ENCODE measurements around the gene NSMF.

Gene NSMF, protein sequence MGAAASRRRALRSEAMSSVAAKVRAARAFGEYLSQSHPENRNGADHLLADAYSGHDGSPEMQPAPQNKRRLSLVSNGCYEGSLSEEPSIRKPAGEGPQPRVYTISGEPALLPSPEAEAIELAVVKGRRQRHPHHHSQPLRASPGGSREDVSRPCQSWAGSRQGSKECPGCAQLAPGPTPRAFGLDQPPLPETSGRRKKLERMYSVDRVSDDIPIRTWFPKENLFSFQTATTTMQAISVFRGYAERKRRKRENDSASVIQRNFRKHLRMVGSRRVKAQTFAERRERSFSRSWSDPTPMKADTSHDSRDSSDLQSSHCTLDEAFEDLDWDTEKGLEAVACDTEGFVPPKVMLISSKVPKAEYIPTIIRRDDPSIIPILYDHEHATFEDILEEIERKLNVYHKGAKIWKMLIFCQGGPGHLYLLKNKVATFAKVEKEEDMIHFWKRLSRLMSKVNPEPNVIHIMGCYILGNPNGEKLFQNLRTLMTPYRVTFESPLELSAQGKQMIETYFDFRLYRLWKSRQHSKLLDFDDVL

DNA sequence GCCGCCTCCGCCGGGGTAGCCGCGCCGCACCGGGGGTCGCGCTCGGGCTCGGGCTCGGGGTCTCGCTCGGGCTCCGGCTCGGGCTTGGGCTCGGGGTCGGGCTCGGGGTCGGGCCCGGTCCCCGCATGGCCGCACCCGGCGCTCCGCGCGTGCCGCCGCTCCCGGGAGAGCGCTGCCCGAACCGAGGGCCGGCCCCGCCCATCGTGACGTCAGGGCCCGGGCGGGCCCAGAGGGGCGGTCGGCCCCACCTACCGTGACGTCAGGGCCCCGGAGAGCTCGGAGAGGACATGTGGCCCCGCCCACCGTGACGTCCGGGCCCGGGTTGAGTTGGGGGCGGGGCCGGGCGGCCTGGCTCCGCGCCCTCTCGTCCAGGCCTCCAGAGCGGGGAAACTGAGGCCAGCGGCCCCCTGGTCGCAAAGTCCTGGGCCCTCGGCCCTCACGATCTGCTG, at the start of gene NSMF:
Gene NSMF, minus strand, starts transcription at position 183 of the 449 bp plus-strand sequence. CDS start 232 bp downstream, outside the sequence.
- no peak for FAIRE-seq

DNA sequence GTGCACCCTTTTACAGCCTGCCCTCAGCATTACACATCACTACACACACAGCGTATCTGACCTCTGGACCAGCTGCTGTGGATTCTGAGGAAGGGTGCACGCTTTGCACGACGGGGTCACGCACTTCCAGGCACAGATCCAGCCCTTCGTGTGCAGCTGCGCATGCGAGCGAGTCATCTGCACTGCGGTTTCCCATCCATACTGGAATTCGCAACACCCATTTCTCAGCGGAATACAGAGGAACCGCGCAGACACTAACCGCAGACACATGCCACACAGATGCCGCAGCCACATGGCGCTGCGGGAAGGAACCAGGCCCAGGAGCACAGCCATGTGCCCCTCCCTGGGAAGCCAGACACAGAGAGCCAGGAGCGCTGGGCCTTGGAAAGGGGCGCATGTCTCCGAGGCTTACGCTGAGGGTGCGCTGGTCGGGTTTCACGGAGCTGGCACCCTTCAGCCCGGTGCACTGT, 47.6 kb upstream of the NSMF start:
- no peak for FAIRE-seq

DNA sequence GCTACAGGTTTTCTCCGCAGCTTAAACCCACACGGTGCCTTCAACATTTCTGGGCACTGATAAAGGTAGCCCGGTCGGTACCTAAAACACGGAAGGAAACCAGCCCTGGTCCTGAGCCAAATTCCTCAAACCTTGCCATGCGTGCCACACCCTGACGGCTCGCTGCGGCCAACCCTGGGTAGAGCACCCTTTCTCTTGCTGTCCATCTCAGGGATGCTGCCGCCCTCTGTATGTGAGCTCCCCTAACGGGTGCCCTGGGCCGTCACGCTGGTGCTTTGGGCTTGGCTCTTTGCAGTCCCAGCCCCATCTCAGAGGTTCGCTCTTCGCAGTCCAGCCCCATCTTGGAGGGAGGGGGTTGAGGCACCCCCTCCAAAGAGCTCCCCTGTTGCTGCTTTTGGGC, 47.1 kb upstream of the NSMF start:
- FAIRE-seq = no peak

DNA sequence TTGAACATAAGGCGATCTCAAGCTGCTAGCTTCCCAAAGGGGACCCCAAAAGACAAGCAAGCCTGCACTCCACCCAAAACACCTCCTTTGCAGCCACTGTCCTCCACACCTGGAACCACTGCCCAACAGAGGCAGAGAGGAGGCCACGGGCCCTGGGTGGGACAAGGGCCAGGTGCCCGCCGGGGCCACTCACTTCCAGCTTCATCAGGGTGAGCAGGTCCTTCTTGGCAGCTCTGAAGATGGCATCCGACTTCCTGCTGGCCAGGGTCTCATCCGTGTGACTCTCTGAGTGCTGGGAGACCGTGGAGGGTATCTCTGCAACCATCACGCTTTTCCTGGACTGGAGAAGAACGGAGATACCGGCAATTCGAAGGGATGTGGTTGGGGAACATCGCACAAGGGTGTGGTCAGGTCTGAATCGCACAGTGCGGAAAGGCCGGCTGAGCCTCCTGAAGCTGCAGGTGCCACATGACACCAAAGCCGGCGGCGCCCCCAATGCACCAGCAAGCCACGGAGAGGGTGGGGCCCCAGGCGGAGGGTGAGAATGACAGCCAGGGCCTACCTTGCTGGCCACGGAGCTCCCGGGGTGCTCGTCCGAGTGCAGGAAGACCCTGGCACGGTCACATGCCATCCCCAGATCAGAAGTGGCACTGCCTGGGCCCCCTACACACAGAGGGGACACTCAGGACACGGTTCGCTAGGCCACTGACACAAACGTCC, 46.4 kb upstream of the NSMF start:
- no peak for FAIRE-seq

DNA sequence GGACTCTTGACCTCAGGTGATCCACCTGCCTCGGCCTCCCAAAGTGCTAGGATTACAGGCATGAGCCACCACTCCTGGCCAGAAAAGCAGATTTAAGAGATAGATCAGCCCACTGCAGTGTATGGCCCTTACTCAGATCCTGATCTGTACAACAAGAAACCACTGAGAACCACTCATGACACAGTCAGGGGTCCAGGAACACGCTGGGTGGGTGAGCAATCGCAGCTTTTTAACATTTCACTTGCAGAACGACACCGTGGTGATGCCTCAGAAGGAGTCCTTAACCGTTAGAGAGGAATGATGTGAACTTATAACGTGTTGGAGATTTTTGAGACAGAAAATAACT, 45.3 kb upstream of the NSMF start:
- no peak for FAIRE-seq

DNA sequence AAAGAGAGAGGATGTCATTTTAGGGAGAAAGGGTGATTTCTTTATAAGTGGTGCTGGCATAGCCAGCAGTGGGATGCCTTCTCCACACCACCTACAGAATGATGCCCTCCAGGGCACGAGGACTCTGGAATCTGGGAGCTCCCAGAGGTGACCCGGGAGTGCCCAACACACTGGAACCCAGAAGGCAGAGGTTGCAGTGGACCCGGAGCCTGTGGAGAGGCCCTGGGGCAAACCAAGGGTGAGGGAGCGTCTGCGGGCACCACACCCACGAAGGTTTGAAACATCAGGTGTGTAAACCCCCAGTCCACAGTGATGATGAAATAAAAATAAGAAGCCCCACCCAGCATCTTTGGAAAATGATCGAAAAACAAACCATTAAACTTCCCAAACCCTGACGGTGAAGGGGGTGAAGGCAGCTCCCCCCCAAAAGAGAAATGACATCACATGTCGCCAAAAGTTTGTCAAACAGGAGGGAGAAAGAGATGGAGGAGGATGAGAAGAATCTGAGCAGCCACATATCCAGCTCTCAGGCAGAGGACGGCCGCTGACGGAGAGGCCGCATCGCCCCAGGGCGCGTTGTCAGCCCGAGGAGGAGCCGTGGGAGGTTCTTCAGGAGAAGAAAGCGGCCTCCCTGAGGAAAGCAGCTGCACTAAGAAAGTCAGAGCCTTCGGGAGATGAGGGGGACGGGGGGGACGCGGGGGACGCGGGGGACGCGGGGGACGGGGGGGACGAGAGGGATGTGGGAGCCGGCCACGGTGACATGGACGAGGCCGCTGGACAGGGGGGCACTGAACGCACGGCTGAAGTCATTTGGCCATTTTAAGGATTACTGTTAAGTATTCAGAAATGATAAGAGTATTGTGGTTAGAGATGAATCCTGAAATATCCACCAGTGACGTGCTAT, 43.1 kb upstream of the NSMF start:
- FAIRE-seq = no peak

DNA sequence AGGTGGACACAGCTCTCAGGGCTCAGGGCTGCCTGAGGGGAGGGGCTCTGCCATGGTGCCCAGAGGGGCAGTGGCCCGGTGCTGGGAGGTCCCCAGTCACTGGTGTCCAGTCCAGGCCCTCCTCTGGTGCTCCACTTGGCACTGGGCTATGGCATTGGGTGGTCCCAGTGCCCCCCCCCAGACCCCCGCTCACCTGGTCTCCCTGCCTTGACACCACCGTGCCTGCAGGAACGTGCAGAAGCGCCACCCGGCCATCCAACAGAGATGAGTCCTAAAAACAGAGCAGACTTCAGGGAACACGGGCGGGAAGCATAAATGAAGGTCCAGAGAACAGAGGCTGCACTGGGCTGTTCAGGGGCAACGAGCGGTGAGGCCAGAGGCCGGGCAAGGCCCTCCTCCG, 42.3 kb upstream of the NSMF start:
- FAIRE-seq = no peak

DNA sequence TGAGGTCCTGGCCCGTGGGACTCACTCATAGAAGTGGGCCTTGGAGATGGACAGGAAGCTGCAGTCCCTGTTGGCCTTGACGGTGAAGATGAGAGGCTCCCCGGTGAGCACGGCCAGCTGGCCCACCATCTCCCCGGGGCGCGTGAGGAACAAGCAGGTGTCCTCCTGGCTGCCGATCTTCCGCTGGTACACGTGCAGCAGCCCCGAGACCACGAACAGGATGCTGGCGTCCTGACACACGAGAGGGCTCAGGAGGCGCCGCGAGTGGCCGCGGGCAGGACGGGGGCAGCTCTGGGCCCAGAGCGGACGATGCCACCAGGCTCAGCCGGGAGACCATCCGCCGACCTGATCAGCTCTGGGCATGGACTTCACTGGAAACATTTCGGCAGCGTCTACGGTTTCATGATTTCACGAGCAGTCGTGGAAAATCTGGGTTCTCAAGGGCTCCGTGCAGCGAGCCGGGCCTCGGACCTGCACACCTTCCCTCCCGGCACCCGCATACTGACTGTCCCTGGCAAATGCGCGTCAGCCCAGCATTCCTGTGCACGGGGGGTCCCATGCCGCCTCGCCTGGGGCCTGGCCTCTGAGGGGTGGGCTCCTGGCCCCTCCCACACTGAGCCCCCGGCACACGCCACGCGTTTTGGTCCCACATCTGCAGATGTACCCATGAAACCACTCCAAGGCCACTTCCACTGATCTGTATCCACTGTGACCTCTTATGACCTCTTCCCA, 41.7 kb upstream of the NSMF start:
- FAIRE-seq = no peak

DNA sequence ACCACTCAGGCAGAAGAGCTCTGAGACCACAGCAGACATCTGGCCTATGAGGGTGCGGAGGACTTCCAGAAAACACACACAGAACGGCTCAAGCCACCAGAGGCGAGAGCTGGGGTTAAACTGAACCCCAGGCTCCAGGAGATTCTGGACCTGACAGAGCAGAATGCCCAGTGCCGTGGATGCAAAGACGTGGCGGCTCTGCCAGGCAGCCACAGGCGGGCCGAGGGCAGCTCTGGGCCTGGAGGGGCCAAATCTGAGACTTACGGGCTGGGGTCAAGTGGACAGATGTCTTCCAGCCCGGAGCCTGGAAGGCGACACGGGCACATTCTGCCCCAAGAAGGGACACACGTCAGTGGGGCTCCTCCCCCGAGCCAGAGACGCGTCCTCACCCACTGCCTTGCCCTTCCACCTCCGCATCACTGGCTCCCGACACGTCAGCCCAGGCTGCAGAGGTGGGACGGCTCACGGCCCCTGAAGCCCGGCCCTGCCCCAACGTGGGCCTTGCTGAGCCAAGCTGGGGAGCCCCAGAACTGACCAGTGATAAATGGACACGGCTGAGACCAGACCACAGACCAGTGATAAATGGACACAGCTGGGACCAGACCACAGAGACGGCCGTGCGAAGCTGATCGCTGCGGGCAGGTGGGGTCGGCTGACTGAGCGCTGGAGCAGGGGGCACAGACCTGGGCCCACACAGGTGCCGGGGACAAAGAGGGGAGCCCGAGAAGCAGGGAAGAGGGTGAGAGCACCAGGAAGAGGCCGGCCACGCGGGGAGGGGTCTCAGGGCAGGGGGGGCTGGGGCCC, 40.9 kb upstream of the NSMF start:
- no peak for FAIRE-seq

DNA sequence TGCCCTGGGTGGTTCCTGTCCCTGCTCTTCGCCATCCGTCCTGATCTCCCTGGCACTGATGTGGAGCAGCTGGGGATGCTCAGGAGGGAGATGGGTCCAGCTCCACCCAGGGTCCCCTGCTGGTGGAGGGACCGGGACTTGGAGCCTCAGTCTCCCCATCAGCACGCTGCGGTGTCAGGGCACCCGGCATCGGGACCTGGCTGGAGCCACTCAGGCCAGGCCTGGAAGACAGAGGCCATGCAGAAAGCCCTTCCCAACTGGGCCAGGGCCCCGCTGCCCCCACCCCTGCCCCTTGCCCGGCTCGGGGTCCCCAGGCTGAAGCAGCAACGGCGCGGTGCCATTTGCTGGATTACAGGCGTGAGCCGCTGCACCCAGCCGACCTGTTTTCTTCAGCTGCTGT, 40.3 kb upstream of the NSMF start:
- FAIRE-seq = no peak

DNA sequence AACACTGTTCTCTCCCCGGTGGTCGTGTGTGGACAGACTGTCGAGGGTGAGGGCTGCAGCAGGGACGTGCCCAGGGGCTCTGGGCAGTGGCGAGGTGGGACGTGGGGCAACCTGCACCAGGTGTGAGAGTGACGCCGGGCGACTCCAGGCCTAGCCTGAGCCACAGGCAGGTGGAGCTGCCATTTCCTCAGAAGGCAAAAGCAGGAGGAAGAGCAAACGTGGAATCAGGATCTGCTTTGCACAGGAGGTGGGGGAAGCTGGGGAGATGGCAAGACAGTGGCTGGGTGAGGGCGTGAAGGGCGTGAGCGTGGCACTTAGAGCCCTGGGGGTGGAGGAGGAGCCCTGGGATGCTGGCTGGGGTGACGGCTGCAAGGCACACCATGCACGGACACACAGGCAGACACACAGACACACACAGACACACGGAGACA, 39.6 kb upstream of the NSMF start:
- FAIRE-seq = no peak

DNA sequence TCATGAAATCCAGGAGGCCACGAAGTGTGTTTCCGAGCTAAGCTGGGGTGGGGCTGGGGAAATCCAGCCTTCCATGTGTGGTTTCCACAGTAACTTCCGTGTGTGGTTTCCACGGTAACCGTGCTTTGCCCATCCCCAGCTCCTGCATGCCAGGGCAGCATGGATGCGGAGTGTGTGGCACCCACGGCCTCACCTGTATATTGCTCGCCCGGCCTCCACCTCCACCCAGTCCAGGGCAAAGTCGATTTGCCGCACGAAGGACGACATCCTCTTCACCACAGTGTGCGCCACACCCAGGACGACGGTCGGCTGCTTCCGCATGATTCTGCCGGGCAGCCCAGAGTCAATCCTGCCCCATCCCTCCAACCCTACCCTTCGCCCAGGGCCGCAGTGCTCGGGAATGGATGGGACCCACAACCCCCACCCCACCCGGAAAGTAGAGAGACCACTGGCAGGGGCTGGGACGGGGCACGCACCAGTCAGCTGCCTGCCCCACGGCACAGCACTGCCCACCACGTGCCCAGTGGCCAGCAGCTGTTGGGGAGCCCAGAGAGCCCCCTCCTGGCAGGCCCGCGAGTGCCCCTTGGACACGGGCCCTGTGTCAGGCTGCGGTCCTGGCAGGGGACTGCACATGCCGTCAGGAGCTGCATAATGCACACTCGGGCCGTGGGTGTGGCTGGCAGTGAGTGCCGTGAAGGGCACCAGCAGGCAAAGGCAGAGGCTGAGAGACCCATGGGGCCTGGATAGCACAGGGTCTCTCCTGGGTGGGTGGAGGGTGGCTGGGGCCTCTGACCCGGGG, 39.0 kb upstream of the NSMF start:
- FAIRE-seq = no peak

DNA sequence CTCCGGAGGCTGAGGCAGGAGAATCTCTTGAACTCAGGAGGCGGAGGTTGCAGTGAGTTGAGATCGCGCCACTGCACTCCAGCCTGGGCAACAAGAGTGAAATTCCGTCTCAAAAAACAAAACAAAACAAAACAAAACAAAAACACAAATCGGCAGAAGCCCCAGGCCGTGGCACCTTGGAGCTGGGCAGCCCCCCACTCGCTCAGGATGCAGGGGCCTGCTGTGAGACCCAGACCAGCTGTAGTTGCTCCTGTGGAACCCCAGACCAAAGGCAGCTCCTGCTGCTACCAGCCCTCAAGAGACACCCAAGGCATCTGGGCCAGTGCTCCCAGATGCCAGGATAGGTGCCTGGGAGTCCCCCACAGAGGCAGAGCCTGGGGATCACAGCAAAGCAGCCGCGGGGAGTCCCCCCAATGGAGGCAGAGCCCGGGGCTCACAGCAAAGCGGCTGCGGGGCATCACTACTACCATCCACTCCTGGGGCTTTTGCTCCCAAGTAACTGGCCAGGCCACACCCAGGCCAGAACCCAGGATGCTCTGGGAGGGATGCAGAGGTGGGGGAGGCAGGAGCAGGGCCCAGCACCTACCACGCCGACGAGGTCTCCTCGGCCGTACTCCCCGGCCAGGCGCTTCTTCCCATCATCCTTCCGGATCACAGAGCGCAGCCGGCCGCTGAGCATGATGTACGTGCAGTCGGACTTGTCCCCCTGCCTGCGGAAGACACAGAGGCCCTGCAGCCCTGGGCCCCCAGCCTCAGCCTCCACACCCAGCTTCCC, 37.7 kb upstream of the NSMF start:
- FAIRE-seq = no peak

DNA sequence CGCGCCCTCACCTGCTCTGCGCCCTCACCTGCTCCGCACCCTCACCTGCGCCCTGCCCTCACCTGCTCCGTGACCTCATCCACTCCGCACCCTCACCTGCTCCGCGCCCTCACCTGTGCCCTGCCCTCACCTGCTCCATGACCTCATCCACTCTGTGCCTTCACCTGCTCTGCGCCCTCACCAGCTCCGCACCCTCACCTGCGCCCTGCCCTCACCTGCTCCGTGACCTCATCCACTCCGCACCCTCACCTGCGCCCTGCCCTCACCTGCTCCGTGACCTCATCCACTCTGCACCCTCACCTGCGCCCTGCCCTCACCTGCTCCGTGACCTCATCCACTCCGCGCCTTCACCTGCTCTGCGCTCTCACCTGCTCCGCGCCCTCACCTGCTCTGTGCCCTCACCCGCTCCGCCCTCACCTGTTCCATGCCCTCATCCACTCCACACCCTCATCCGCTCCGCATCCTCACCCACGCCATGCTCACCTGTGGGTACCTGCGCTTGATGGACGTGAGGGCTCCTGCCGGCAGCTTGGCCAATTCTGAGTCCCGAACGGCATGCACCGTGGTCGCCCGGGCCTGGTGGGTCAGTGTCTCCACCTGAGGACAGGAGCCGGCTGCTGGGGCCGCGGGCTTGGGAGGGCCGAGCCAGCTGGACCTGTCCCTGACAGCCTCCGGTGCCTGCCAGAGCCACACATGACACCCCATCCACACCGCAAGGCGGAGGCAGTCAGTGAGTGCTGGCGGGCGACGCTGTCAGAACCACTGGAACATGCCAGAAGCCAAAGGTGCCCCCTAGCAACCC, 35.6 kb upstream of the NSMF start:
- no peak for FAIRE-seq

DNA sequence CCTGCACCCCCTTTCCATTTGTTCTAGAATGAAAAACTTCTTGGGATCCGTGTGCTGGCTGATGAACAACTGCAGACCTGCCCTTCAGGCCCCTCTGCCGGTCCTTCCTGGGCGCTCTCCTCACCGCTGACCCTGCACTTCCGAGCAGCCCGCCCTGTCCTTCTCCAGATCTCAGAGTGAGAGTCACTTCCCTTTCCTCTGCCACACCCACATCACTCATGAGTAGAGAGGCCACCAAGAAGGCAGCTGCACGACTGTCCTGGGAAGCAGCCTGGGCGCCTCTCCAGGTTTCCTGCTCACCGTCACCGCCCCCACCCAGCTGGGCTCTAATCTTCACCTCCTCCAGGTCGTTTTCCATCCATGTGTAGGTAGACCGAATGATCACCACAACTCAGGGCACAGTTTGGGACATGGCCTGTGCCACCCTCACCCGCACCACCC, 35.0 kb upstream of the NSMF start:
- no peak for FAIRE-seq

DNA sequence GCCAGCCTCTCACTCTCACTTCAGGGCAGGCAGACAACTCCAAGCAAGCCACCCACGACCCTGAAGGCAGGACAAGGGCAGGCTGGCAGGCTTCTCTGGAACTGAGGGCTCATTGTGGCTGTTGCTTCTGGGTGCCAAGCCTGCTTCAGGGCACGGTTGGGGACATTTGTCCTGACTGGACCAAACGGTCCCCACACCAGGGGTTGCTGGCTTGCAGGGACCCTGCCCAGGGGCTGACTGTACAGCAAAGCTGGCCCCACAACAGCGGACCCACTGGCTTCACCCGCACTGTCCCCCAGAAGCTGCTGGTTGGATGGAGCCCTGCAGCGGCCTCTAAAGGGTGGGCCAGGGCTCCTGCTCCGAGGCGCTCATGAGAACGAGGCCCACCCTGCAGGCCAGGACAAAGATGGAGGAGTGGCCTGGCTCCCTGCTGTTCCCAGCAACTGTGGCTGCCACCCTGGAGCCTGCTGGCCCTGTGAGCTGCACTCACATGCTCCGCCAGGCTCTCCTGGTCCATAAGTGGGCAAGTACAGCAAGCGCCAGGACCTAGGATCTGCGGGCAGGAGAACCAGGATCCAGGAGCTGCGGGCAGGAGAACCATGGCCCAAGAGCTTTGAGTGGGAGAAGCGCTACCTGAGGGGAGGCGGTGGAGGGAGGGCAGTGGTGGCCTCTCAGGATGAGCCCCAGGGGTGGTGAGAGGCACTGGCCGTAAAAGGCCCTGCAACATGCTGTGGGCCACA, 34.4 kb upstream of the NSMF start:
- no peak for FAIRE-seq

DNA sequence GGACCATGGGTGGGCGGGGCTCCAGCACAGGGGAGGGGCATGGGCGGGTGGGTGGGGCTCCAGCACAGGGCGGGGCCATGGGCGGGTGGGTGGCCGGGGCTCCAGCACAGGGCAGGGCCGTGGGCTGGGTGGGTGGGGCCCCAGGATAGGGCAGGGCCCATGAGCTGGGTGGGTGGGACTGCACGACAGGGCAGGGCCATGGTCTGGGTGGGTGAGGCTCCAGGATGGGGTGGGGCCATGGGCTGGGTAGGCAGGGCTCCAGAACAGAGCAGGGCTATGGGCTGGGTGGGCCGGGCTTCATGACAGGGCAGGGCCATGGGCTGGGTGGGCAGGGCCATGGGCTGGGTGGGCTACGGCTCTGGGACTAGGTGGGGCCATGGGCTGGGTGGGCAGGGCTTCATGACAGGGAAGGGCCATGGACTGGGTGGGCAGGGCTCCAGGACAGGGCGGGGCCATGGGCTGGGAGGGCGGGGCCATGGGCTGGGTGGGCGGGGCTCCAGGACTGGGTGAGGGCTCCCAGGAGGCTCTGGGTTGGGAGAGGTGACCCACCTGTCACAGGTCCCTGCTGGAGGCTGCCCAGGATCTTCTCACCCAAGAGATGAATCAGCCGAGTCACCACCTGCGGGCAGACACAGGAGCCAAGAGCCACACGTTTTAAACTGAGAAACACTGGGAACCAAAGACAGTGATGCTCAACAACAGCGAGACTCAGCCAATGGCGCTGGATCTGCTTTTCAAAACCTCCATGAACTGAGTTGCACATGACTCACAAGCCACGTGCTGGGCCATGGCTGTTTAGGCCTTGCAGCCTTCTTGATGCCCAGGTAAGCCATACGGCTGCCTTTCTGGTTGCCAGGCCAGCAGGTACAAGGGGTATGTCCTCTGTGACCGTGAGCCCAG, 33.6 kb upstream of the NSMF start:
- FAIRE-seq = no peak

Data from A204.1 (cell line).